GM19023 (cell line): ENCODE results near the gene SURF4.
"Not testable (repeated sequence)": the region's sequence is repeated elsewhere in the genome, so short reads cannot be mapped to it uniquely, and the experiment has no call there.

Experiments
- ATAC-seq: cut with Tn5 transposase; IDR thresholded peaks from one replicate; pipeline ENCODE4 v1.9.1; 2021; ENCODE audit warnings: mild to moderate bottlenecking, moderate library complexity; ENCODE audit not compliant: unreplicated experiment

SURF4 gene

DNA sequence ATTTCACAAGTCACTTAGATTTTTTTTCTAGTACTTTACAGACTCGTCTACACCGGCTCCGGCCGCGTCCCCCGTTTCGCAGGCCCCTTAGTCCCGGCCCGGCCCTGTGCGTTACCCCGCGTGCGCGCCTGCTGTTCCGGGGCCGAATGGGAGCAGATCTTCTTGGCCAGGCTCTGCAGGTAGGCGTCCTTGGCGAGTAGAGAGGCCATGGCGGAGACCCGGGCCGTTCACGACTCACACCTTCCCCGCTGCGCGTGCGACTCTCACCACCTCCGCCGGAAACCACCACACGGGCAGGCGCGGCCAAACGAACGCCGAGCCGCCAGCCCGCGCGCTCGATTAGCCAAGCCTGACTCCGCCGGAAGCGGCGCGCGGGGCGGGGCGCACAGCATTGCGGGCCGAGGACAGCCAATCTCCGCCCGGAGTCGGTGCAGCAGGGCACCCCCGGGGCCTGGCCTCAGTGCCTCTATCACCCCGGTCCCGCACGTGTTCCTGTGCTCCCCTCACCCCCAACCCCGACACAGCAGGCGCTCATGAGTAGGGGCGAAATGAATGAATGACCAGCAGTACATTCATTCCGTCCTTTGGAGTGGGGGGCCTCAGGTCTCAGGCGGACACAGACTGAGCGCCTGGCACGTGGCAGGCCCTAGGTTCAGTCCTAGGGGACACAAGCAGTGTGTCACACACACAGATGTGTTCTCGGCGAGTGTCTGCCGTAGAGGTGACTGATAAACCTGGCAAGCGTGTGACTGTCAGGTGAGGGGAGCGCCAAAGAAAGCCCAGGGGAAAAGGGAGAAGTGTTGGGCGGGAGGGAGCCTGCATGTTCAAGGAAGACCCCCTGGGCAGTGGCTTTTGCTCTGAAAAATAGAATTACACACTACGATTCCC is 39.7 kb downstream of the SURF4 start, which contains the start of gene SURF6:
Gene SURF6, minus strand, starts transcription at position 265 of the 888 bp plus-strand sequence. Its CDS starts 56 bp downstream, at position 209.
- ATAC-seq: peak; percentile 87

DNA sequence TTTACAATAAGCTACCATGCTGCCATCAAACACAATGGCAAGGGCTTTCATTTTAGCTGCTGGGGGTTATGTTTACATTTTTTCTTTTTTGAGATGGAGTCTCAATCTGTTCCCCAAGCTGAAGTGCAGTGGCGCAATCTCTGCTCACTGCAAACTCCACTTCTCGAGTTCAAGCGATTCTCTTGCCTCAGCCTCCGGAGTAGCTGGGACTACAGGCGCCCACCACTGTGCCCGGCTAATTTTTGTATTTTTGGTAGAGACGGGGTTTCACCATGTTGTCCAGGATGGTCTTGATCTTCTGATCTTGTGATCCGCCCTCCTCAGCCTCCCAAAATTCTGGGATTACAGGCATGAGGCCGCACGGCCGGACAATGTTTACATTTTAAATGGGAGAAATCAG is 41.0 kb downstream of the SURF4 start:
- ATAC-seq: not testable (repeated sequence)

DNA sequence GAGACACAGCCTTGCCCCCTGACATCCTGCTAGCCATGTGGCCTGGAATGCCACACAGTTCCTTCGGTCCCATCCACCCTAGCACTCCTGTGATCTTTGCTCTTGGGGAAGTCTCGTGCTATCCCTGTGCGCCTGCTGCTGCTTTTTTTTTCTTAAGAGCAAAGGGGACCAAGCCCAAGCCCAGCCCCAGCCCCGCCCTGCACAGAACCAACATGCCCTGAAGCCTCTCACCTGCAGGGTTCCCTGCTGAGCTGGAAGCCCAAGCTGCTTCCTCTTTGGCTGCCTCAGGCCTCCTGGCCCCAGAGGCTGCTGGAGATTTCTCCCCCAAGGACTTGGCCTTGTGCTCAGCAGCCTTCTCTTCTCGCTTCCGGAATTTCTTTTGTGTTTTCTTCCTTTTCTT is 41.7 kb downstream of the SURF4 start:
- ATAC-seq: no peak

DNA sequence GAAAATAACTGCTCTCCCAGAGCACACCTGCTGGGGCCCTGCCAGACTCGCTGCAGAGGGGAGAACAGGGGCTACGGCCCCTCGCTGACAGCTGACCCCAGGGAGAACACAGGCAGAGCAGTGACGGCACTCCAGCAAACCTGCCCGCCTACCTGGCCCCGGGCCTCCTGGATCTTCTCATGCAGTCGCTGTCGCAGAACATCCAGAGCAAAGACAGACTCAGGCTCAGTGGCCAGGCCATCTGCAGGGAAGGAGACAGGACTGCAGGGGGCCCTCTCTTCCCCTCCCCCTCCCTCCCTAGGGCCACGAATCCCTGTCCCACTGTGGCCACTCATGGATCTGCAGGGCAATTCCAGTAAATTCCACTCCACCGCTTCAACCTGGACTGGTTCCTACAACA is 42.3 kb downstream of the SURF4 start:
- ATAC-seq: no peak

DNA sequence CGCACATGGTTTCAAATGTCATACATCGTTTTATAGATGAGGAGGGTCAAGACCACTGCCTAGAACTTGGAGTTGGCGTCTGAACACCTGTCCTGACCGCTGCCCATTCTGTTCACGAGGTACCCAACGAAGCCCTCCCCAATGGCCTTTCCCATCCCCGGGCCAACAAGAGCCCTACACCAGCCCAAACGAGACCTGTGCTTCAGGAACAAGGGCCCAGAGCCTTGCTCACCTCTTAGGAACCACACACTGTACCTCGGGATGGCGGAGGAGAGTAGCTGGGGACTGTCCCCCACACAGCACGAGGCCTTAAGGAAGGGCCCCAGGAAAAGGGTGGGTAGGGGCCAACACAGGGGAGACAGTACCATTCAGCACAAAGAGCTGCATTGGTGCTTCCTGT is 42.8 kb downstream of the SURF4 start:
- no peak for ATAC-seq

DNA sequence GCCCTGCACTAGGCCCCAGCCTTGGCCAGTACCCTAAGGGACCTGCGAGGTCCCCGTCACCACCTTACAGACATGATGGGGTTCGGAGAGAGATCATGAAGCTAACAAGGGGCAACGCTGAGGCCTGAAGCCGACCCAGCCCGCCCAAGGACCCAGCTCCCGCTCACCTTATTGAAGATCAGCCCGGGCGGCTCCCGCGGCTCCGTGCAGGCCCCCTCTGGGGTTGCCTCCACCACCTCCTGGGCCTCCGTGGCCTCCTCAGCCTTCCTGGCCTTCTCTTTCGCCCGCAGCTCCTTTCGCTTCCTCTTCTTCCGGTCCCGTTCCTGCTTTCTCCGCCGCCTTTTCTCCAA is 43.5 kb downstream of the SURF4 start:
- ATAC-seq: no peak

DNA sequence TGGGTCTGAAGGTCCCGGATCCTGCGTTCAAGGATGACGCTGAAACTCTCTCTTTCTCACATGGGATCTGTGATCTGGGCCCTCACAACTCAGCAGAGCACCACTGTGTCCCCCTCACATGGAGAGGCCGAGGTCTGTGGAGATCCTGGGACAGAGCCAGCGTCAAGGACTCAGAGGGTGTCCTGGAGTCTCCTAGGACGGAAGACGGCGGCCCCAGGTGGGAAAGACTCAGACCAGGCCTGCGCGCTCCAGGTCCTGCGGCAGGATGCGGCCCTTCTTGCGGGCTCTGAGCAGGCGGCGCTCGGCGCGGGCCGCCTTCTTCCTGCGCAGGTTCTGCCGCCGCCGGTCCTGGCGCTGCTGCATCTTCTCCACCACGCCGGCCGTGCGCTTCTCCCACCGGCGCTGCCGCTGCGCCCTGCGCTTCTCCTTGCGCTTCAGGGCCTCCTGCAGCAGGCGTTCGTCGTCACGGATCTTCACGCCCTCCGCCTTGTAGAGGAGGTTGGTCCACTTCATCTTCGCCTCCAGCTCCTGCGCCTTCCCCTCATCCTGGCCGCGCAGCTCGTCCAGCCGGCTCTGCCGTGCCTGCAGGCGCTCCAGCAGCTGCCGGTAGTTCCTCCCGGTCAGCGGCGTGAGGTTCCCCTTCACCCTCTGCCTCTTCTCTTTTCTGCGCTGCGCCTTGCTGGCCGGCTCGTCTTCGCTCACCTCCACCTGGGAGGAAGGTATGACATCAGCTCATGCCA is 44.0 kb downstream of the SURF4 start:
- ATAC-seq: no peak

DNA sequence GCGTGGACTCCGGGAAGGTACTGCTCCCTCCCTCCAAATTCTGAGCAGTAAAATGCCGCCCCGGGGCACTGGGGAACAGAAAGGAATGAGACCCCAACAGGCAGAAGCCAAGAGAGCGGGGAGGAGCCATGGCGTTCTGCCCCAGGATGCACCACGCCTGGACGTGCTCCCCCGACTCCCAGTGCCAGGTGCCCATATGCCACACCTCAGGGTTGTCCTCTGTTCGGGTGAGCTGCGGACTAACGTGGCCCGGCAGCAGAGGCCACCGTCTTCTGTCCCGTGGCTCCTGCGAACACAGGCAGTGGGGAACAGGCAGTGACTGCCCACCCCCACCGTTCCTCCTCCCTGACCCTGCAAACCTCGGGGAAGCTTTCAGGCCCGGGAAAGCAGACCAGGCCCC is 44.6 kb downstream of the SURF4 start:
- ATAC-seq: no peak

DNA sequence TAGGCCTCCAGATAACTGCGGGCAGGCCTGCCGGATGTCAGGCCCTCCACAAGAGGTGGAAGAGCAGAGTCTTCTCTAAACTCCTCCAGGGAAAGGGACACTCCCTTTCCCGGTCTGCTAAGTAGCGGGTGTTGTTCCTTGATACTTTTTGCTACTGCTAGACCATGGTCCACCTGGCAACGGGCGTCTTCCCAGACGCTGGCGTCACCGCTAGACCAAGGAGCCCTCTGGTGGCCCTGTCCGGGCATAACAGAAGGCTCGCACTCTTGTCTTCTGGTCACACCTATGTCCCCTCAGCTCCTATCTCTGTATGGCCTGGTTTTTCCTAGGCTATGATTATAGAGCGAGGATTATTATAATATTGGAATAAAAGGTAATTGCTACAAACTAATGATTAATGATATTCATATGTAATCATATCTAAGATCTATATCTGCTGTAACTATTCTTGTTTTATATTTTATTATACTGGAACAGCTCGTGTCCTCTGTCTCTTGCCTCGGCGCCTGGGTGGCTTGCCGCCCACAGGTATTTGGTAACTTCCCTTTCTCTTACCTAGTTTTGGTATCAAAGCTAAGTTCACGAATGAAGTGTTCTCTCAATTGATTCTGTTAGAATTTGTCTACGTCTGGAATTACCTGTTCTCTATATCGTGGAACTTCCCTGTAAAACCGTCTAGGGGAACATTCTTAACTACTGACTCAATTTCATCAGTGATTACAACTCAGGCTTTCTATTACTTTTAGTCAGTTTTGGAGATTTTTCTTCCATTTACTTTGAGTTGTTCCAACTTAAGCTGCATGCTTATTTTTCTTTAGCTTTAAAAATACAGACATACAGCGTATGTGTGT is 46.3 kb downstream of the SURF4 start:
- not testable (repeated sequence) for ATAC-seq

DNA sequence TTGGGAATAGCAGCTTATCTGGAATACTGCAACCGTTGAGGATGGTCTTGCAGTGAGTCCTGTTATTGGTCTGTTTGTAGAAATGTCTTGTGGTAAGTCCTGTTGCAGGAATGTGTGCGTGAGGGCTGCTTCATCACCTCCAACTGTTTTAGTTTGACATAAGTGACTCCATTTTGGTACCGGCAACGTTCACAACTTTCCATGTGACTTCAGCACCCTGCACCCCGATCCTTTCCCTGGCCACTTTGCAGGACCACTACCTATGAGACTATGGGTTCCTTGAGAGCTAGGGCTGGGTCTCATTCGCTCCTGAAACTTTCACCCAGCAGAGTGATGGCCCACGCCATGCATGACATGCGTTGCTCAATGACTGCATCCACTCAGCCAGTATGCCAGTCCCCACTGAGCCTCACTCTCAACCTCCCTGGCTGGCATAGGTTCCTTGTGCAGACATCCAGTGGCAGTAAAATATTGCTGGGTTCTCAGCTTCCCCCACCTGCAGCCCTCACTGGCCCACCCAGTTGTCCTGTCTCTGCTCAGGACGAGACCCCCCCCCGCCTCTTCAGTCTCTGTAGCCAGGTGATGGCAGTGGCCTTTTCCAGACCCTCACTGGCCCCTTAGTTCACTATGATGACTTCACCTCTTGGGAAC is 47.9 kb downstream of the SURF4 start:
- ATAC-seq: no peak

DNA sequence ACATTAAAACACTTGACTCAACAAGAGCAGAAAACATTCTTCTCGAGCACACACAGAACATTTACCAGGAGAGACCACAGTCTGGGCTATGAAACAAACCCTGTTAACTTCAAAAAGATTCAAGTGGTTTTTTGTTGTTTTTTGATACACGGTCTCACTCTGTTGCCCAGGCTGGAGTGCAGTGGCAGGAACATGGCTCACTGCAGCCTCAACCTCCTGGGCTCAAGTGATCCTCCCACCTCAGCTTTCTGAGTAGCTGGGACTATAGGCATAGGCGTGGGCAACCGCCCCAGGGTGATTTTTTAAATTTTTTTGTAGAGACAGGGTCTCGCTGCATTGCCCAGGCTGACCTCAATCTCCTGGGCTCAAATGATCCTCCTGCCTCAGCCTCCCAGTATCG is 48.8 kb downstream of the SURF4 start:
- not testable (repeated sequence) for ATAC-seq

DNA sequence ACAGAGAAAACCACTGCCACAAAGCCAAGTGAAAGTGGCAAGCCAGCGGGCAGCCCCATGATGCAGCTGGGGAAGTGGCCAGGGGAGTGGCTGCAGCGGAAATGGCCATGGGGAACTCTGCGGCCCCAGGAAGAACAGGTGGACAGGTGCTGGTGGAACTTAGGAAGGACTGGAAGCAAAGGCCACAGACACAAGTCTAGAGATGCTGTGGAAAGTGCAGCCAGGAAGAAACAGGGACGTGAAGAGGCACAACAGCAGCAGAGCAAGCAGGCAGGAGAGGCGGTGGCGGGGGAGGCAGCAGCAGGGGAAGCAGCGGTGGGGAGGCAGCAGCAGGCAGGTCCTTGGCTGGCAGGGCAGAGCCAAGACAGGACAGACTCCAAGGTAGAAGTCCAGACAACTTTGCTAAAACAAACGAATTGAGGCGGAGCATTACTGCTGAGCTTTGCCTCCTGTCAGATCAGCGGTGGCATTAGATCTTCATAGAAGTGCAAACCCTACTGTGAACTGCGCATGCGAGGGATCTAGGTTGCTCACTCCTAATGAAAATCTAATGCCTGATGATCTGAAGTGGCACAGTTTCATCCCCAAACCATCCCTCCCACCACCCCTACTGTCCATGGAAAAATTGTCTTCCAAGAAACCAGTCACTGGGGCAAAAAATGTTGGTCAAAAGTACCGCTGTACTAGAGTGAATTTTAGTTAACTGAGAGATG is 51.7 kb downstream of the SURF4 start:
- ATAC-seq: no peak

DNA sequence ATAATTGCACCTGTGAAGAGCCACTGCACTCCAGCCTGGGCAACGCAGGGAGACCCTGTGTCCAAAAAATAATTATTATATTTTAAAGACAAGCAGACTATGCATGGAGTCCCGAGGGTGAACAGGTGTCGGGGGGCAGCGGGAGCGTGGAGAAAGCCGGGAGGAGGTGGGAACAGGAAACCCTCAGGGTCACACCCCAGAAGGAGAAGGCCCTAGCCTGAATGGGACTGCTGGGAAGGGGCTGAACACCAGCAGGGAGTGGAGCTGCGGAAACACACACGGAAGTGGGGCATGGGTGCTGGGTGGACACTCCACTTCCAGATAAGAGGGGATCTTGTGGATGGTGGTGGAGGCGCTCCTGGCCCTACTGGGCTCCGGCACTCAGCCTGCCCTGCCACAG is 52.6 kb downstream of the SURF4 start:
- no peak for ATAC-seq

DNA sequence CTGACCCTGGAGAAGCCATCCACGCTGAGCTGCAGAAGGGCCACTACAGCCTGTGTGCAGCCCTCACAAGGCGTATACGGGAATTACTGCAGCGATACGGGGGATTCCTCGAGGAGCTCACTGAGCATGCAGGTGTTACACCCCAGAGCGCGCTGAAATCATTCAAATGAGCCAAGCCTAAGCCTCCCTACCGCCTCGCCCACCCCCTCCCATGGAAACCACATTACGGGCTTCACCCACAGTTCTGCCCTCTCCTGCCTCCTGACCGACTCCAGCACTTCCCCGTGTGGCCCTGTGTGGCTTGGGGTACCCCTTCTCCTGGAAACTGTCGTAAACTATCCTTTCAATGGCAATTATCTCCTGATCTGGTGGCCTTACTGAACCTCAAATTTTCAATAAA is 53.2 kb downstream of the SURF4 start:
- ATAC-seq: no peak

DNA sequence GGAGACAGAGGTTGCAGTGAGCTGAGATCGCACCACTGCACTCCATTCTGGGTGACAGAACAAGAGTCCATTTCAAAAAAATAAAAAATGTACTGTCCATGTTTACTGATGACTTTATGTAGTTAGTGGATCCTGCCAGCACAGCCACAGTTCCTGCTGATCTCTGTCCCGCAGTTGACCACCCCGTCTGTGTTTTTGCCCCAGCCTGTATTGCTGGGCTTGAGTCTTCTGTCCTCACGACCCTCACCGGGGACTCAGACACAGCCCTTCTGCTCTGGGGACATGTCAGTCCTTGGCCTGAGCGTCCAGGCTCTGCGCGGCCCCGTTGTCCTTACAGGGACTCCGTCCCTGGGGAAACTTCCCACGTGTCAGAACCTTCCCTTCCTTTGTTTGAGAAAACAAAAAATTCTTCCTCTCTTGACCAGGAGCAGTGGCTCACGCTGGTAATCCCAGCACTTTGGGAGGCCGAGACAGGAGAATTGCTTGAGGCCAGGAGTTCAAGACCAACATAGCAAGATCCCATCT is 54.4 kb downstream of the SURF4 start:
- no peak for ATAC-seq

DNA sequence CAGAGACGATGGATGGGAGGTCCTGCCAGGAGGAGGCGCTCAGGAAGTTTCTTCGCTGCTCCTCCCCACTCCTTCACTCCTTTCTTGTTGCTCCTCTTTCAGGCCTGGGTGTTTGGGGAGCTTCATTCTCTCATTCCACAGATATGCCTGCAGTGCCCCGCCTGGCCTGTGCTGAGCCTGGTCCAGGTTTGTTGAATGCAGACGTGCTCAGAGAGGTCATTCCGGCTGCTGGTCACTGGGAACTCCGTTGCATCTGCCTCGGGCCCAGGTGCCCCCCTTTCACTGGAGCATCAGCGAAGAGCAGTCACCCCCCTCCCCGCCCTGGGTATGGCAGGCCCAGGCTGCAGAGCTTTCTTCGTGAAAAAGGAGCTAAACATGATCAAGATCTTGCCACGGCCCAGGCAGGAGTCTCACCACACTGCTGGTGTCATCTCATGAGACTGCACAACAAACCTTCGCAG is 55.4 kb downstream of the SURF4 start:
- ATAC-seq: no peak

DNA sequence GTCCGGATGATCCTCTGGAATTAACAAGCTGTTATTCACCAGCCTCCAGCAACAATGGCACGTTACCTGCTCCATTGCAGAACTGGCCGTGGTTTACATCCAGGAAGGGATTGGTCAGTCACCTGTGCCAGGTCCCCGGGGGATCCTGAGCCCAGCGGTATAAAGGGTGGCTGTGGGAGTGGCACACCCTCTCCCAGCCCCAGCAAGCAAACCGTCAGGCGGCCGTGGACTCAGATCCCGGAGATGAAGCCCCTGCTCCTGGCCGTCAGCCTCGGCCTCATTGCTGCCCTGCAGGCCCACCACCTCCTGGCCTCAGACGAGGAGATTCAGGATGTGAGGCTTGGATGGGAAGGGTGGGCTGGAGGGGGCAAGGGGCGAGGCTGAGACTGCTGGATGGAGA is 58.3 kb downstream of the SURF4 start:
- not testable (repeated sequence) for ATAC-seq

DNA sequence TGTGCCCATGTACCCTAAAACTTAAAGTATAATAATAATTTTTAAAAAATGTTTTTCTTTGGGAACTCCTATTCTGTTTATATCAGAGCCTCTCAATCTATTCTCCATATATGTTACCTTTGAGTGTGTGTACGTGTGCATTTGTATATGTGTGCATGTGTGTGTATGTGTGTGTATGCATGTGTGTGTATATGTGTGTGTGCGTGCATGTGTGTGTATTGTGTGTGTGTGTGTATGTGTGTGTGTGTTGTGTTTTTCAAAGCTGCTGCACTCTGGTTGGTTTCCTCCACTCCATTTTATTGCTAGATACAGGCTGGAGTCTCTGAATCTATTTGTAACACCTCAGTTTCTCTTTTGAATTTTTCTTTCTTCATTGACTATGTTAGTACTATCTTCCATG is 59.9 kb downstream of the SURF4 start:
- ATAC-seq: no peak
